NCI-H1436 treated with DMSO at 0.1 percent for 48 hours (cell line): ENCODE results near the gene DNM3.

ENCODE experiments used
- DNase-seq: peaks from one replicate; lab custom pipeline; 2025; lab: John Stamatoyannopoulos, UW

DNM3 gene

GRCh38 chr1:172107316-172107975 lies 266.1 kb downstream of the DNM3 start:
- no peak for DNase-seq

DNA sequence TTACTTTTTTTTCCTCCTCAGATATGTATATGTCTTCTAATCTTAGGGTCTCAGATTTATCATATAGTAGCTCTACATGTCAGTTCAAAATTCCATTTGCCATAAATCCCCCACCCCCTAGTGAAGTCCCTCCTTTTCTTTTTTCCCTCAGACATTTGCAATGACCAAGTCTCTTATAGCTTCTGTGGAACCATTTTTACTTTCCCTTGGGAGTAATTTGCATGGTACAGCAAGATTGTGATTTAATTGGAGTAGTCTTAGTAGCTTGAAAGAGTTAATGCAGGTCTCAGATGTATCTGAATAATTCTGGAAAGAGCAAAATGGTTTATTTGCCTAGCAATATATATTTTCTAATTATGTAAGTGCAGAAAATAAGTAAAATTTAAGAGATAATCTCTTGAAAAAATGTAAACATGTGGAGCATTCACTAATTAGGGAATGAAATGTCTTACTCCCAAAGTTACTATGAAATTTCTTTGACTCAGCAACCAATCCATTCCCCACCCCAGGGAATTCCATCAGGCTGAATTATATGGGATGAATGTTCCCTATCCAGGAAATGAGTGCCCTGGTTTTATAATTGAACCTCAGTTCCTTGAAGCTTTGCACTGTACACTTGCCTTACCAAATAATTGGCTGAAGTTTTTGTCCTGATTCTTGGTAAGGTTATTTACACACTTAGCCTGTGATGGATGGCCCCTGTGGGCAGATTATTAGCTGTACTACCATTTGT lies 267.0 kb downstream of the DNM3 start:
- DNase-seq = no peak

DNA sequence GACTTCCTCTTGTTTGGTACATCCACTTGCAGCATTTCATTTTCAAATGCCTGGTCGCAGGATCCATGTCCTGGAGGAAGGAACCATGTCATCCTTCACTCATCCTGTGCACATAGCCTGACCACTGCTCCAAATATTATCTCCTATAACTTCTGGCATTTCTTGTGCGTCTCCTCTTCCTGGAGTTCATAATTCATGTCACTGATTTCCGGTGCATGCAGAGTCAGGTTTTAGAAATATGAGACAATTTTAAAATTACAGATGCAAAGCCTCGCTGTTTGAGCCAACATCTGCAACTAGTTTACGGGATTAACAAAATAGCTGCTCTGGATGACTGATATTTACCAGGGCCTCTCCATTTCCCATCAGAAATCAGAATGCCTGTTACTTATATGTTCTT lies 268.1 kb downstream of the DNM3 start:
- no peak for DNase-seq

- DNase-seq = no peak
These were observed 271.3 kb downstream of the DNM3 start for GRCh38 chr1:172112576-172112975.

GRCh38 chr1:172117800-172118199 lies 276.5 kb downstream of the DNM3 start:
- no peak for DNase-seq

- DNase-seq = no peak
These were observed 277.3 kb downstream of the DNM3 start for GRCh38 chr1:172118618-172119017.

DNA sequence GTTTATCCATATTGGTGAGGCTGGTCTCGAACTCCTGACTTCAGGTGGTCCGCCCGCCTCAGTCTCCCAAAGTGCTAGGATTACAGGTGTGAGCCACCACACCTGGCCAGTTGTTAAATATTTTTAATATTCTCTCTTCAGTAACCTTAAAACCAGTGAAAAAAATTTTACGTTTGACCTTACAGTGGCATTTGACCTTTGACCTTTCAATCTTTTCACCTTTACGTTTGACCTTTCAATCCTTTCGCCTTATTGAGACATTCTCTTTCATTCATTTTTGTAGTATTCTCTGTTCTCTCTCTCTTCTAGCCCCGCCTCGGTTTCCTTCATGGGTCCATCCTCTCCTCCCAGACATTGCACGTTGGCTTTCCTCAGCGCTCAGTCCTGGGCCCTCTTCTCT lies 277.9 kb downstream of the DNM3 start:
- no peak for DNase-seq

DNA sequence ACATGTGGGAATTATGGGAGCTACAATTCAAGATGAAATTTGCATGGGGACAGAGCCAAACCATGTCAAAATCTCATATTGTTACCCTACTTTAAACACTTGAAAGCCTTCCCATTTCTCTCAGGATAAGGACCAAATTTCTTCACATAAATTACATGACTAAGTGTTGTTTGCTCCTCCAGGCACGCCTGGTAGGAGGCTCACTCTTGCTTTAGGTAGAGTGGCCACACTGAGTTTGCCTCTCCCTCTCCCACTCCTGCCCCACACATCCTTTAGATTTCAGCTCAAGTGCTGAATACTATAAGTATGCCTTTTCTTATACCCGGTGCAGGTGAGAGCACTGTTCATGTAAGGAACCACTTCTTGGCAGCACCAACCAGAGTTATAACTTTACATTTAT lies 279.1 kb downstream of the DNM3 start:
- no peak for DNase-seq

- DNase-seq = no peak
These were observed 279.9 kb downstream of the DNM3 start for GRCh38 chr1:172121081-172121717.

GRCh38 chr1:172122381-172122780 lies 281.1 kb downstream of the DNM3 start:
- DNase-seq = no peak

DNA sequence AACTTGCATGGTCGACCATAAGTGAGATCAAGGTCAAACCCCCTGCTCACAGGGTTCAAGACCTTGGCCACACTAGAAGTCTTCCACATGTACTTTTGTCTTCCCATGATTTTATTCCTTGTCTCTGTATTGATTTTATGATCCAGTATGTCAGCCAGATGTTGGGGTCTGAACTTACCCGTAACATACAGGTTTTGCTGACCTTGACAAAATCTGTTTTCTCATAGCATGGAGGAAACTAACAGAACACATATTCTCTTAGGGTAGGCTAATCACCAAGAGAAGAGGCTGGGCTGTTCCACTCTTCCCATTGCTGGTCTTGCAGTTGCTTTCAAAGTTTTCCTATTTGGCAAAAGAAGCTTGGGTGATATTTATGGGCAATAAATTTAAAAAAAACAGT lies 284.0 kb downstream of the DNM3 start:
- DNase-seq = no peak

DNA sequence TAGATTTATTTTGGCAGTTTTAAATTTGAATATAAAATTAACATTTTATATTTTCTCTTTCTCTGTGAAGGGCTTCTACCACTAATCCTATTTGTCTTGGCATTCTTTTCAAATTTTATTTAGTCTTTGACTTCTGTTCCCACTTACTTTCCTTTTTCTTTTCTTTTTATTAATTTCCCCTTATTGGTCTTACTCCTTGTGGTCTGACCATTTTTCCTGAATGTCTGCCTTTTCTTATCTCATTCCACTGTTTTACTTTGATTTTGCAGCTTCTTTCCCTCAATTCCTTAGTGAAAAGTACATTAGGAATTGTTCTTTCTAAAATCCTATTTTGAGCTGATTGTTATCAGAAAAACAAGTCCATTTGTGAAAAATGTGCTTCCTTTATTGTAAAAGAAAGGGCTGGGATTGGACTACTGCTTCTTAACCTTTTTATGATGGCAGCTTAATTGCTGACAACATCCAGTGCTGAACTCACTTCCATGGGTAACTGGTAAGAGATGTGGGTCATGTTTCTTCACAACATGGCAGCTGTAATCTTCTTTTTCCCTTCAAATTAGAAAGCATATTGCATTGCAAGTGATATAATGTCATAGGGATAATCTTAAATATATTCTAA lies 284.6 kb downstream of the DNM3 start:
- DNase-seq = no peak

DNA sequence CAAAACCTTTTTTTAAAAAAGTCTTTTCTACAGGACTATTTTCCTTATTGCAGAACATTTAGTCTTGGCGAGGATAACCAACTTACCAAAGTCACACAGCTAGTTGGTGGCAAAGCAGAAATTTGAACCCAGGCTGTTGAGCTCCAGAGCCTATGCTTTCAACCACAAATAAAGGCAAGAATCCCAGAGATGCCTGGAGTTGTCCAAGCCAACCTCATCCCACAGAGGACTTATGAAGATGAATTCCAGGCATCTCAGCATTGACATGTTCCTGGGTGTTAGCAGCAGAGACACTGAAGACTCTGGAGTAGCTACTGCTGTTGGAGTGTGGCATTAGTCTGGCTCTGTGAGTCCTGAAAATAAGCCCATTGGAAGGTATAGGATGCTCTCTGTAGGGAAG lies 291.5 kb downstream of the DNM3 start:
- no peak for DNase-seq

GRCh38 chr1:172134087-172134731 lies 292.9 kb downstream of the DNM3 start:
- DNase-seq = no peak

GRCh38 chr1:172135076-172135672 lies 293.9 kb downstream of the DNM3 start:
- DNase-seq = no peak

DNA sequence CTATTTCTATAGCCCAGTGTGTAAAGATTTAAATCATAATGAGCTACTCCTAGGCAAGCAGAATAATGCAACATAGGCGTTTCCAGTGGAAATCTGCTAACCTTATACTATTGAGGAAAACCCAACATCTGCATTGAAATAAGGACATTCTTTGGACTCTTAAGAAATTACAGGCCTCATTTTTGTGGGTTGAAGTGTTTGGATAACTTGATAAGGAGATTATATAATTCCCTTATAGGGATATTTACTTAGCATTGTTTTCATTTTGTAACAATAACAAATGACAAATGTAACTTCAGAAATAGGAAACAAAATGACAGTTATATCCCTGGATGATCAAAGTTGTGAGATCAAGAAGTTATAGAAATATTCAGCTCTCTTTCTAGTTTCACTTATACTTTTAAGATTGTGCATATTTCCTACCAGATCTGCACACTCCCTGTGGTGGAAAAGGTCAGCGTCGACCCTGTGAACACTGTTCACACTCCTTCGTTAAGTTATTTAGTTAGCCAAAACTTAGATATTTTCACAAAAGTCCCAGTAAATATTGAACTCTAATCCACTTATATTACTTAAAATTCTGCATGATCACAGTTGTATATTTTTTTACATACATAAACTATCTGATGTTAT lies 294.8 kb downstream of the DNM3 start:
- DNase-seq = no peak

DNA sequence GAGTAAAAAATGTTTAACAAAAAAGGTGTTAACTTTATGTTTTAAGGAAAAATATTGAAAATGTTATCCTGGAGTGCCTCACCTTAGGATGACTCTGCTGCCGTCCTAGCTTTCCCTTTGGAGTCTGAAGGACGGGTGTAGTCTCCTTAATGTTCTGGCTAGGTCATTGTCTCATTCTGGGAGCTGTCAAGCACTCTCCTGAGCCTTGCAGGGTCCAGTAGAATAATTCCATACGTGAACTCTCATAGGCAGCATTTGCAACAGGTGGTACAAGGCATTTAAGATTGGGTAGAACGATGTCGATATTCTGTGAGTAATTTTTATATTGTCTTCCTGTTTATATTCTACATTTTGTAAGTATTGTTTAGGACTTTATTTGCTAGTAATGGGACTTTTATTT lies 295.6 kb downstream of the DNM3 start:
- DNase-seq = no peak

DNA sequence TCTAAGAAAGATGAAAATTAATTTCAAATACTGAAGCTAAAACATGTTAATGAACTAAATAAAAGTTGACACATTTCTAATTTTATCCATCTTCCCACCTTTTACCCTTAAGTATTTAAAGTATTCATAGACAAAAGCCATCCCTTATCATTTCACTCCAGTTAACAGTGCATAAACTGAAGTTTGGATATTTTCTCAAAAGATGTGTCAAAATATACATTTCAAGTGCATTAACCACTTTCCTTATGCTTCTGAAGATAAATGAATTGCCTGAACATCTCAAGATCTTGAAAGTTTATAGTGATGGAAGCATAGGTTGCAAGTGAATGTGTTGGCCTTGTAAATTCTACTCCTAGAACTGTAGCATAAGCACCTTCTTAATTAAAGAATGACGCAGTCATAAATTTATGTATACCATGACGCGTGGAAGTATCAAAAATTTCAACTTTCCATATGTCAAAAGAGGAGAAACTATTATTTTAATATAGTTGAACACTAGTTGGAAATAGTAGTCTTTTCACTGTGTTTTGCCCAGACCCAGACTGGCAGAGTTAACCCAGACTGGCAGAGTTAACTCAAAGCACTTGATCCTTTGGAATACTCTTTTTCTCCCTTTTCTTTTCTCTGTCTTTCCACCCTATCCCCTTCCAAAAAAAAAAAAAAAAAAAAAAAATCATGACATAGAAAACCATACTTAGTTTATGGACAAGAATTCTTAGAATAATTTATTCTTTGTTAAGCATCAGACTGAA lies 296.6 kb downstream of the DNM3 start:
- DNase-seq = no peak

- DNase-seq = no peak
These were observed 297.3 kb downstream of the DNM3 start for GRCh38 chr1:172138634-172139033.

GRCh38 chr1:172139196-172139595 lies 297.9 kb downstream of the DNM3 start:
- DNase-seq = no peak

DNA sequence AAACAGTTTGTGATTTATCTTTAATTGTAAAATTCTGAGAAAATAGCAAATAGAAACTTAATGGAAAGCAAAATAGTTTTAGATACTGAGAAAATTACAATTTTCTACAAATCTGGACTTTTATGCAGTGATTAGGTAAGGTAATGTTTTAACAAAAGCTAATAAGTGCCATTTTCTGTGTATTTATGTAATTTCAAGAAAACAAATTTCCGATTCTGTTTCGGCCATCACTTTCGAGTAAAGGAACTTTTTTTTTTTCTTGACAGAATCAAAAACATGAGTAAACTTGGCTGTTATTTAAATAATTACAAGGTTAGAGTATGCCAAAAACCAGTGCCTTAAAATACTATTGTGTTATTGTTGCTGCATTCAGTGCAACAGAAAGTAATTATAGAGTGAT lies 298.8 kb downstream of the DNM3 start:
- no peak for DNase-seq
